ENCODE results near the gene LACTB. TPM values are rescaled to one million over a fixed set of nuclear protein-coding genes. Genes with fewer than 3 reads are reported as not detected.

LACTB gene
- total and polyA plus RNA-seq, 2 of the 13 experiments (the other 11 are each of a cell fraction or from before 2014, with no cell fraction given), result 14.8 to 23.0 TPM

- TF ChIP-seq ARNT2 (CRISPR knock-in tag; IDR thresholded peaks at IDR 0.05; ENCODE audit: low read depth) (no peak), ESRRA (CRISPR knock-in tag; IDR thresholded peaks at IDR 0.05; ENCODE audit: low read depth) (no peak), SRSF9 (IDR thresholded peaks at IDR 0.05; ENCODE audit: borderline replicate concordance, insufficient read depth, low read depth, low read length, poor library complexity, severe bottlenecking) (no peak), CEBPB (IDR thresholded peaks at IDR 0.05; ENCODE audit: borderline replicate concordance, low read depth, low read length) (peak; percentile 72; the same call in 1 of the 2 replicates), MTF1 (CRISPR knock-in tag; IDR thresholded peaks at IDR 0.05) (no peak), ERF (CRISPR knock-in tag; IDR thresholded peaks at IDR 0.05) (no peak), RAD21 (CRISPR knock-in tag; IDR thresholded peaks at IDR 0.05) (no peak), ZFAT (CRISPR knock-in tag; conservative IDR thresholded peaks at IDR 0.05) (no peak), SOX6 (IDR thresholded peaks at IDR 0.05) (no peak), SOX6 (CRISPR knock-in tag; IDR thresholded peaks at IDR 0.05) (peak; percentile 24; the same call in 1 of the 2 replicates), SP140L (CRISPR knock-in tag; IDR thresholded peaks at IDR 0.05; ENCODE audit: borderline replicate concordance) (no peak), GABPA (IDR thresholded peaks at IDR 0.05; ENCODE audit: low read depth, low read length) (no peak), GABPA (CRISPR knock-in tag; IDR thresholded peaks at IDR 0.05; ENCODE audit: low read depth) (no peak), CBX2 (IDR thresholded peaks at IDR 0.05; ENCODE audit: low read depth, low read length) (no peak), CBX2 (CRISPR knock-in tag; IDR thresholded peaks at IDR 0.05; ENCODE audit: low read depth) (no peak), ZSCAN30 (CRISPR knock-in tag; IDR thresholded peaks at IDR 0.05) (no peak), NR2F6 (IDR thresholded peaks at IDR 0.05) (peak; percentile 58), NR2F6 (CRISPR knock-in tag; IDR thresholded peaks at IDR 0.05) (peak; percentile 51; the same call in 1 of the 2 replicates), ZNF329 (CRISPR knock-in tag; IDR thresholded peaks at IDR 0.05; ENCODE audit: low read depth) (no peak)
Observed at GRCh38 chr15:63082366-63082765, 39.3 kb upstream of the LACTB start (continued).

All from HepG2 (cell line).